Measurements from ENCODE around the gene RIMBP2.

RIMBP2 gene

GRCh38 chr12:130483616-130484180, 232.4 kb downstream of the RIMBP2 start:
- no peaks in the 10 kb centered on the region for H3F3A ChIP-seq (ENCODE audit: insufficient read depth, low read length)
- DNase-seq = no peak
- H3K79me2 ChIP-seq (ENCODE audit: low read length) = no peaks in the 10 kb centered on the region
- H3K36me3 ChIP-seq (replicated peaks; ENCODE audit: insufficient read depth, low read length) = no peaks in the 10 kb centered on the region
- TF ChIP-seq EZH2phosphoT487 (IDR thresholded peaks at IDR 0.05; ENCODE audit: low read length) (no peak), CTCF (IDR thresholded peaks at IDR 0.05; ENCODE audit: low read length) (no peak)
- no peak overlapping the region for H3K4me2 ChIP-seq (ENCODE audit: low read depth, low read length)
- H3K27me3 ChIP-seq (replicated peaks; ENCODE audit: insufficient read depth, low read length) = no peaks in the 10 kb centered on the region
- H3K9me2 ChIP-seq (replicated peaks; ENCODE audit: insufficient read depth, low read length) = no peaks in the 10 kb centered on the region
- no peak overlapping the region for H3K4me3 ChIP-seq (ENCODE audit: low read length)
- H3K4me1 ChIP-seq (ENCODE audit: low read length) = no peaks in the 10 kb centered on the region
- H4K20me1 ChIP-seq (ENCODE audit: insufficient read depth, low read length) = no peaks in the 10 kb centered on the region
- H2AFZ ChIP-seq (ENCODE audit: low read length) = no peak overlapping the region
- H3K27ac ChIP-seq (ENCODE audit: low read length) = no peak overlapping the region
- no peaks in the 10 kb centered on the region for H3K9me3 ChIP-seq (replicated peaks; ENCODE audit: insufficient read depth, low read length)
- H3K9ac ChIP-seq (ENCODE audit: low read length) = no peak overlapping the region

GRCh38 chr12:130482448-130482847, 233.7 kb downstream of the RIMBP2 start:
- H3K4me3 ChIP-seq (ENCODE audit: low read length) = no peak overlapping the region
- DNase-seq = no peak
- H2AFZ ChIP-seq (ENCODE audit: low read length) = no peak overlapping the region
- no peaks in the 10 kb centered on the region for H3K9me2 ChIP-seq (replicated peaks; ENCODE audit: insufficient read depth, low read length)
- H3K9ac ChIP-seq (ENCODE audit: low read length) = no peak overlapping the region
- no peaks in the 10 kb centered on the region for H3K79me2 ChIP-seq (ENCODE audit: low read length)
- H3K4me2 ChIP-seq (ENCODE audit: low read depth, low read length) = no peak overlapping the region
- no peaks in the 10 kb centered on the region for H4K20me1 ChIP-seq (ENCODE audit: insufficient read depth, low read length)
- H3F3A ChIP-seq (ENCODE audit: insufficient read depth, low read length) = no peaks in the 10 kb centered on the region
- H3K4me1 ChIP-seq (ENCODE audit: low read length) = no peaks in the 10 kb centered on the region
- H3K36me3 ChIP-seq (replicated peaks; ENCODE audit: insufficient read depth, low read length) = no peaks in the 10 kb centered on the region
- H3K27me3 ChIP-seq (replicated peaks; ENCODE audit: insufficient read depth, low read length) = no peaks in the 10 kb centered on the region
- H3K9me3 ChIP-seq (replicated peaks; ENCODE audit: insufficient read depth, low read length) = no peaks in the 10 kb centered on the region
- no peak for TF ChIP-seq EZH2phosphoT487 (IDR thresholded peaks at IDR 0.05; ENCODE audit: low read length)
- TF ChIP-seq EZH2 (optimal IDR thresholded peaks at IDR 0.05; ENCODE audit: low read depth, low read length) = no peak
- no peak for TF ChIP-seq CTCF (IDR thresholded peaks at IDR 0.05; ENCODE audit: low read length)
- H3K27ac ChIP-seq (ENCODE audit: low read length) = no peak overlapping the region

GRCh38 chr12:130481392-130481879, 234.7 kb downstream of the RIMBP2 start:
- Histone ChIP-seq H3K27ac (ENCODE audit: low read length) (no peak overlapping the region), H3K79me2 (ENCODE audit: low read length) (no peaks in the 10 kb centered on the region), H2AFZ (ENCODE audit: low read length) (no peak overlapping the region), H3K9me2 (replicated peaks; ENCODE audit: insufficient read depth, low read length) (no peaks in the 10 kb centered on the region), H3K9me3 (replicated peaks; ENCODE audit: insufficient read depth, low read length) (no peaks in the 10 kb centered on the region), H3K27me3 (replicated peaks; ENCODE audit: insufficient read depth, low read length) (no peaks in the 10 kb centered on the region), H4K20me1 (ENCODE audit: insufficient read depth, low read length) (no peaks in the 10 kb centered on the region), H3K4me3 (ENCODE audit: low read length) (no peak overlapping the region), H3K4me1 (ENCODE audit: low read length) (no peaks in the 10 kb centered on the region), H3K4me2 (ENCODE audit: low read depth, low read length) (no peak overlapping the region), H3K9ac (ENCODE audit: low read length) (no peak overlapping the region), H3F3A (ENCODE audit: insufficient read depth, low read length) (no peaks in the 10 kb centered on the region), H3K36me3 (replicated peaks; ENCODE audit: insufficient read depth, low read length) (no peaks in the 10 kb centered on the region)
- DNase-seq = no peak
- TF ChIP-seq EZH2 (optimal IDR thresholded peaks at IDR 0.05; ENCODE audit: low read depth, low read length) = no peak
- no peak for TF ChIP-seq CTCF (IDR thresholded peaks at IDR 0.05; ENCODE audit: low read length)
- TF ChIP-seq EZH2phosphoT487 (IDR thresholded peaks at IDR 0.05; ENCODE audit: low read length) = no peak
